Stimulated activated CD8-positive, alpha-beta memory T cell treated with anti-CD3 and anti-CD28 coated beads, Interleukin-12 subunit alpha, Interleukin-12 subunit beta, amount 100 ng/mL, for 4 hours (primary cell): Measurements from ENCODE around the gene RAB11FIP5.

Experiments used
- DNase-seq: peaks from one replicate; pipeline ENCODE4 v3.0.0-alpha.2; 2020; ENCODE audit warnings: low read depth

RAB11FIP5 gene

DNA sequence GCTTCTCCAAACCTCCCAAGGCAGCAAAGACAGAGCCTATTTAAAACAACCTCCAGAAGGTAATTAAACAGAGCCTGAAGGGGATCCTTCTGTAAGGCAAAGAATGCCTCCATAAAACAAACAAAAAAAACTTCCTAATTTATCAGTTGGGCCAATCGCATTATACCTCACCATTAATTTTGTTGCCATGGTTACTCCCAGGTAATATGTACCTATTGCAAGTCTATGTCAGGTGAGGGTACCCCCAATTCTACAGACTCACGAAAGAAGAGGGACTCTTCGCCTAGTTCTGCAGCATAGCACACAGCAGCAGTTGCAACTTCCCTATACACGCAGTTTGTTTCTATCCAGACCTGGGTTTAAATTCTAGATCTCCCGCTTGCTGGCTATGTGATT lies 80.0 kb downstream of the RAB11FIP5 start:
- no peak for DNase-seq

DNA sequence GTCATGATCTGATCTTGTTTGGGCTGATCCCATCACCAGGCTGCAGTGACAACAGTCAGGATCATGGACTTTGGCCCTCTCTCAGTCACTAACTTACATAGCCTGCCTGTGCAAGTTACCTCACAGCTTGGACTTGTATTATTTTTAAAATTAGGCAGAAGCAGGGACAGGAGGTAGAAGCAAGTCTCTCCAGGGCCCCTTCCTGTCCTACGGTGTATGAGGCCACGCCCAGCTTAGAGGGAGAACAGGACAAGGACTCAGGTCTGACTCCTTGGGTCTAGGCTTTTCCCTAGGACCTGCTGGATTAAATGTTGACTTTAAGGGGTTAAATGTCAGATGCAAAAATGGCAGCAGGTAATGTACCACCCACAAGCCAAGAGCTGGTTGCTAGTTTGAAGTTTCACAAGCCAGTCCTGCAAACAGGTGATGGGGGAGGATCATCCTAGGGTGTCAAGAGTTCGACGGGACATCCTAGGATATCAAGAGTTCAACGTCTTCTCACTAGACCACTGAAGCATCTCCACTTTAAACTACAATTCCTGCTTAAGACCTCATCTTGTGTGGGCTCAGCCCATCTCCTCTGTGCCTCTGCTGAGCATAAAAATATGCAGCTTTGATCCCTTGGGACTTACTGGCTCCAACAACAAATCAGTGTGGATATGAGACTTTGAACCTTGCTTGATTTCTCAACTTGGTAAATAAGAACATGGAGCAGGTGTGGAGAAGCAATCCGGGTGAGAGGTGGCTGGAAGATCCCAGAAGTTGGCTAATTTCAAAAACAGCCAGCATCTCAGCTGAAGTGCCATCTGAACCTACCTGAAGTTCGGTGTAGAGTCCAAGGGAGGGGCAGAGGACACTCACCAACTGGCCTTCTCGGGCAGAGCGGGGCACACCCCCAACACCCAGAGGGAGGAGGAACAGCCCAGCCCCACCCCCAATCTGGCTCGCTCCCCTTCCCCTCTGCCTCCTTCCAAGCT lies 80.7 kb downstream of the RAB11FIP5 start:
- DNase-seq: no peak

DNA sequence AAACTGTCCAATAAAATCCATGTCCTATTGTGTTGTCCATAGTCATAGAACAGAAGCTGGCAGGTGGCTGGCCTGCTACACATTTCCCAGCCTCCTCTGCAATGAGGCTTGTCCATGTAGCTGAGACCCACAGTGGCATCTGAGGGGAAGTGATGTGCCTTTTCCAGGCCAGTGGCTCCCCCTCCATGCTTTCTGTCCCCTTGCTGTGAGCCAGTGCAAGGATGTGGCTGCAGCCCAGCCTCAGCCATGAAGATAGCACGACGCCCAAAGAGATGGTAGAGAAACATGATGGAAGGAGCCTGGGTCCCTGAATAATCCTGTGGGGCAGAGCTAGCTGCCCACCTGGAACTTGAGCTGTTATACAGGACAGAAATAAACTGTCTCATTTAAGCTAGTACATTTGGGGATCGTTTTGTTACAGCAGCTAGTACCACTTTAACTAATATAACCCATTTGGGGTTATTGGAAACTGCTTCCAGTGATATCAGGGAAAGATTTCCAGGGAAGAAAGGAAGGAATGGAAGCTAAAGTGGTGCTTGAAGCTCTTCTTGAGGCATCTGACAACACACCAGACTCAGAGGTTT lies 81.6 kb downstream of the RAB11FIP5 start:
- no peak for DNase-seq

DNA sequence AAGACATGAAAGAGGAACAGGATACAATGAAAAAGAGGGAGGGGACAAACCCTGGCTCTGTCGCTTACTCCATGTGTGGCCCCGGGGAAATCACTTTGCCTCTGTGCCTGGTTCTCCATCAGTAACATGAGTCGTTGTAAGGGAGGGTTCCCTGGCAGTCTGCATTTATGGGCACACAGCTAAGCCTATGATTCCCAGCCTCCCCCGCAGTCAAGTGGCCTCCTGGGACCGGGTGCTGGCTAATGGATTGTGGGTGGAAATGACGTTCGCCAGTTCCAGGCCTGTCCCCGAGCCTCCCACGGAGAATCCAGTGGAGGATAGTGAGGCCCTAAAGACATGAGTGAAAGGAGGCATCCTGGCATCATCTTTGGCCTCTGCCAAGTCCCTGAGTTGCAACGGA lies 83.9 kb downstream of the RAB11FIP5 start:
- DNase-seq: no peak

- no peak for DNase-seq
Observed at GRCh38 chr2:73027340-73027739, 85.4 kb downstream of the RAB11FIP5 start.

GRCh38 chr2:73023497-73023896 lies 89.3 kb downstream of the RAB11FIP5 start:
- no peak for DNase-seq
